Embryonic facial prominence (tissue), 1 donor: ENCODE data around the gene SLC6A20.

Experiments
- DNase-seq: peaks from one replicate; pipeline ENCODE4 v3.0.0-alpha.2; 2016; ENCODE audit errors: extremely low spot score

SLC6A20 gene

GRCh38 chr3:45800611-45801010 lies 4.3 kb upstream of the SLC6A20 start:
- no peak for DNase-seq

GRCh38 chr3:45799586-45799985 lies 3.2 kb upstream of the SLC6A20 start:
- DNase-seq: no peak

GRCh38 chr3:45798034-45798433 lies 1.7 kb upstream of the SLC6A20 start:
- DNase-seq: no peak

- no peak for DNase-seq
These were observed 734 bp upstream of the SLC6A20 start for GRCh38 chr3:45796902-45797637.

- DNase-seq: no peak
These were observed 841 bp downstream of the SLC6A20 start for GRCh38 chr3:45795509-45795881.

GRCh38 chr3:45794660-45795059 lies 1.7 kb downstream of the SLC6A20 start:
- DNase-seq: no peak

- no peak for DNase-seq
These were observed 2.2 kb downstream of the SLC6A20 start for GRCh38 chr3:45794177-45794560.

GRCh38 chr3:45793482-45794176 lies 2.7 kb downstream of the SLC6A20 start:
- DNase-seq: no peak

GRCh38 chr3:45792516-45793172 lies 3.7 kb downstream of the SLC6A20 start:
- no peak for DNase-seq

GRCh38 chr3:45792036-45792435 lies 4.3 kb downstream of the SLC6A20 start:
- no peak for DNase-seq

- no peak for DNase-seq
These were observed 5.7 kb downstream of the SLC6A20 start for GRCh38 chr3:45790596-45790995.

- no peak for DNase-seq
These were observed 7.0 kb downstream of the SLC6A20 start for GRCh38 chr3:45789235-45789812.

GRCh38 chr3:45787551-45787950 lies 8.8 kb downstream of the SLC6A20 start:
- no peak for DNase-seq

- DNase-seq: no peak
These were observed 9.4 kb downstream of the SLC6A20 start for GRCh38 chr3:45786801-45787495.

GRCh38 chr3:45785605-45786150 lies 10.7 kb downstream of the SLC6A20 start:
- DNase-seq: no peak

- DNase-seq: no peak
These were observed 12.7 kb downstream of the SLC6A20 start for GRCh38 chr3:45783667-45784066.

- no peak for DNase-seq
These were observed 14.0 kb downstream of the SLC6A20 start for GRCh38 chr3:45782381-45782780.

GRCh38 chr3:45781841-45782240 lies 14.5 kb downstream of the SLC6A20 start:
- no peak for DNase-seq

GRCh38 chr3:45781271-45781670 lies 15.1 kb downstream of the SLC6A20 start:
- DNase-seq: no peak

- DNase-seq: no peak
These were observed 16.3 kb downstream of the SLC6A20 start for GRCh38 chr3:45779746-45780735.
